ENCODE results near the gene SLC13A2.

Gene SLC13A2

DNA sequence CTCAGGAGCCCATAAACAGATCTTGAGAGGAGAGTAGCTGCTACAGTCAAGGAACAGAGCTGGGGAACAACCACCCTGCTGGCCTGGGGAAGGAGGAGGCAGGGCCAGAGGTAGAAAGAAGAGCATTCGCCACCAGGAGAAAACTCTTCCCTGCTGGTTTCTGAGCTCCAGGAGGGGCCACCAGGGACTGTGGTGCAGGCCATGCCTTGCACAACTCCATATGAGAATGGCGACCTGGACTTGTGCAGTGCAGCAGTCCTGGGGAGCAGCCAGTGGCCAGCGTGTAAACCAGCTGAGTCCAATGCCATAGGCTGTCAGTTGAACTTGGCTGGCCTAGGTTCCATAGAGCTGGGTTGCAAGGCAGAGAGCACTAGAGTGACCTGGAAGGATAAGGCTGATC, 11.6 kb downstream of the SLC13A2 start:
- Histone ChIP-seq H3K9ac (ENCODE audit: insufficient read length) (no peak overlapping the region), H3K9me3 (ENCODE audit: low read depth, low read length) (no peaks in the 10 kb centered on the region), H3K4me3 (no peak overlapping the region), H3K27ac (no peak overlapping the region), H3K36me3 (ENCODE audit: insufficient read depth, low read length) (no peaks in the 10 kb centered on the region)
- DNase-seq (ENCODE audit: low read depth, low spot score), result no peak
- TF ChIP-seq FOXP2 (optimal IDR thresholded peaks at IDR 0.05; ENCODE audit: control extremely low read depth, extremely low read length, insufficient read depth) (no peak), POLR2AphosphoS5 (IDR thresholded peaks at IDR 0.05; ENCODE audit: borderline replicate concordance, low read depth, low read length) (no peak), EZH2 (IDR thresholded peaks at IDR 0.05) (no peak)

DNA sequence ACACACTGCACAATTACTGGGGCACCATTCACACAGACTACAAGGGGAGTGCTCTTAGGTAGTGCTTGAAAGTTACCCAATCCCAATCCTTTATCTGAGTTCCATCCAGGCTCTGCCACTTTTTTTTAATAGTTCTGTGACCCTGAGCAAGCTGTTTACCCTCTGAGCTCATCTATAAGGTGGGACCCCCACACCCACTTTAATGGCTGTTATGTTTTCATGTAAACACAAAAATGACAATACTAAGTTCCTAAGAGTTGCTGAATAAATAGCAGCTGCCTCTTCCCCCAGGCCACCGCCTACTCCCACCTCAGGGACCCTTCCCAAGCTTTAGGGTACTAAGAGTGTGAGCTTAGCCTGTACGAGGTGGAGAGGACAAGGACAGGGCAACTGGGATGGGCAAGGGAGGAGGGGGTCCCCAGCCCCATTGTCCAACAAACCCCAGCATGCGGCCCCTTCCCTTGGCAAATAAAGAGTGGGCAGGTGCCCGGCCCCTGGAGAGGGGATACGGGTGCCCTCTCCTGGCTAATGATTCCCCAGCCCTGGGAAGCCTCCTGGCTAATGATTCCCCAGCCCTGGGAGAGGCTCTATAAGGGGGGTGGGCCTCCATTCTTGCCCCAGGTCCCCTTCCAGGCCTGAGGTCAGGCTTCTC, 14.6 kb downstream of the SLC13A2 start:
- TF ChIP-seq POLR2AphosphoS5 (IDR thresholded peaks at IDR 0.05; ENCODE audit: borderline replicate concordance, low read depth, low read length) (no peak), FOXP2 (optimal IDR thresholded peaks at IDR 0.05; ENCODE audit: control extremely low read depth, extremely low read length, insufficient read depth) (no peak), EZH2 (IDR thresholded peaks at IDR 0.05) (no peak)
- Histone ChIP-seq H3K36me3 (ENCODE audit: insufficient read depth, low read length) (no peaks in the 10 kb centered on the region), H3K9ac (ENCODE audit: insufficient read length) (no peak overlapping the region), H3K27ac (no peak overlapping the region), H3K4me3 (no peak overlapping the region), H3K9me3 (ENCODE audit: low read depth, low read length) (no peaks in the 10 kb centered on the region)
- no peak for DNase-seq (ENCODE audit: low read depth, low spot score)

DNA sequence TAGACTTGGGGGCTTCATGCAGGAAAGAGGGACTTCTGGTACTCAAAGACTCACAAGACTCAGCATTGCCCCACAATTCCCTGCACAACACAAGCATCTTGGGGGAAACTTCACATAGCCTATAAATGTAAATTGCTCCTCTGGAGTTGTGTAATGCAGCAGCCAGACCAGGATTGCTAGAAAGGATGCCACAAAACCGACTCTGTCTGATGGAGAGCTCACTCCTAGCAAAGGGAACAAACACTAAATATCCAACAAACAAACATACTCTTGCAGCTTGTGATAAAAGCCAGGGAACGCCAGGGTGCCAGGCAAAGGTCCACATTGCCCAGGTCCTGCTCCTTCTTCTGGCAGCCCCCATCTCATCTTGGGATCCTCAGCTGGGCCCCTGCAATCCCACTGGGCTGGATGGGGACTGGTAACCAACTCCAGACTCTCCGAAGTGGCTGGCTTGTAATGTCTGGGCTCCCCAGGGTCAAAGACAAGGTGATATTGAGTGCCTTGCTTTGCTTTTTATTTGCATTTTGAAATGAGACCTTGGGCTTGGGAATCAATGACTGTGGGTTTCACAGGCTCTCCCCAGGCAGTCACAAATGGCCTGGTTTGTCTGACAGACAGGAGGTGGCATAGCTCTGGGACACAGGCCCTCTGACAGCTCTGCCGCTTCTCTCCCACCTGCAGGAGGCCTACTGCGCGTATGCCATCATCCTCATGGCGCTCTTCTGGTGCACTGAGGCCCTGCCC, 15.3 kb downstream of the SLC13A2 start:
- H3K36me3 ChIP-seq (ENCODE audit: insufficient read depth, low read length), result no peaks in the 10 kb centered on the region
- no peak for DNase-seq (ENCODE audit: low read depth, low spot score)
- TF ChIP-seq FOXP2 (optimal IDR thresholded peaks at IDR 0.05; ENCODE audit: control extremely low read depth, extremely low read length, insufficient read depth) (no peak), POLR2AphosphoS5 (IDR thresholded peaks at IDR 0.05; ENCODE audit: borderline replicate concordance, low read depth, low read length) (no peak), EZH2 (IDR thresholded peaks at IDR 0.05) (no peak)
- H3K9me3 ChIP-seq (ENCODE audit: low read depth, low read length), result no peaks in the 10 kb centered on the region
- no peak overlapping the region for H3K9ac ChIP-seq (ENCODE audit: insufficient read length)
- no peak overlapping the region for H3K27ac ChIP-seq
- no peak overlapping the region for H3K4me3 ChIP-seq

- Histone ChIP-seq H3K9me3 (ENCODE audit: low read depth, low read length) (no peaks in the 10 kb centered on the region), H3K36me3 (ENCODE audit: insufficient read depth, low read length) (no peaks in the 10 kb centered on the region), H3K27ac (no peak overlapping the region), H3K4me3 (no peak overlapping the region), H3K9ac (ENCODE audit: insufficient read length) (no peak overlapping the region)
- no peak for TF ChIP-seq POLR2AphosphoS5 (IDR thresholded peaks at IDR 0.05; ENCODE audit: borderline replicate concordance, low read depth, low read length)
- no peak for TF ChIP-seq EZH2 (IDR thresholded peaks at IDR 0.05)
- TF ChIP-seq FOXP2 (optimal IDR thresholded peaks at IDR 0.05; ENCODE audit: control extremely low read depth, extremely low read length, insufficient read depth), result no peak
- no peak for DNase-seq (ENCODE audit: low read depth, low spot score)
These were observed 17.8 kb downstream of the SLC13A2 start for GRCh38 chr17:28491286-28491685.

GRCh38 chr17:28491860-28492259, 18.4 kb downstream of the SLC13A2 start:
- DNase-seq (ENCODE audit: low read depth, low spot score), result no peak
- no peaks in the 10 kb centered on the region for H3K36me3 ChIP-seq (ENCODE audit: insufficient read depth, low read length)
- no peak overlapping the region for H3K9ac ChIP-seq (ENCODE audit: insufficient read length)
- H3K9me3 ChIP-seq (ENCODE audit: low read depth, low read length), result no peaks in the 10 kb centered on the region
- TF ChIP-seq FOXP2 (optimal IDR thresholded peaks at IDR 0.05; ENCODE audit: control extremely low read depth, extremely low read length, insufficient read depth) (no peak), POLR2AphosphoS5 (IDR thresholded peaks at IDR 0.05; ENCODE audit: borderline replicate concordance, low read depth, low read length) (no peak), EZH2 (IDR thresholded peaks at IDR 0.05) (no peak)
- no peak overlapping the region for H3K27ac ChIP-seq
- no peak overlapping the region for H3K4me3 ChIP-seq

GRCh38 chr17:28492352-28493310, 19.2 kb downstream of the SLC13A2 start:
- Histone ChIP-seq H3K36me3 (ENCODE audit: insufficient read depth, low read length) (no peaks in the 10 kb centered on the region), H3K4me3 (no peak overlapping the region), H3K27ac (no peak overlapping the region), H3K9ac (ENCODE audit: insufficient read length) (no peak overlapping the region), H3K9me3 (ENCODE audit: low read depth, low read length) (no peaks in the 10 kb centered on the region)
- TF ChIP-seq EZH2 (IDR thresholded peaks at IDR 0.05) (no peak), FOXP2 (optimal IDR thresholded peaks at IDR 0.05; ENCODE audit: control extremely low read depth, extremely low read length, insufficient read depth) (no peak), POLR2AphosphoS5 (IDR thresholded peaks at IDR 0.05; ENCODE audit: borderline replicate concordance, low read depth, low read length) (no peak)
- DNase-seq (ENCODE audit: low read depth, low spot score), result no peak

- Histone ChIP-seq H3K36me3 (ENCODE audit: insufficient read depth, low read length) (no peaks in the 10 kb centered on the region), H3K4me3 (no peak overlapping the region), H3K27ac (no peak overlapping the region), H3K9me3 (ENCODE audit: low read depth, low read length) (no peaks in the 10 kb centered on the region), H3K9ac (ENCODE audit: insufficient read length) (no peak overlapping the region)
- TF ChIP-seq FOXP2 (optimal IDR thresholded peaks at IDR 0.05; ENCODE audit: control extremely low read depth, extremely low read length, insufficient read depth) (no peak), EZH2 (IDR thresholded peaks at IDR 0.05) (no peak), POLR2AphosphoS5 (IDR thresholded peaks at IDR 0.05; ENCODE audit: borderline replicate concordance, low read depth, low read length) (no peak)
- DNase-seq (ENCODE audit: low read depth, low spot score), result no peak
These were observed 20.0 kb downstream of the SLC13A2 start for GRCh38 chr17:28493460-28493859.
